Vagina (tissue), 2 donors: ENCODE results near the gene TACC3.

Experiments used
- POLR2A ChIP-seq, 2 donors: fragments of 450-650 bp; IDR thresholded peaks; one replicate each; pipeline ENCODE4 v1.6.1; 2017; ENCODE audit warnings: antibody characterized with exemption in 2 of 2, mild to moderate bottlenecking in 2 of 2, moderate library complexity in 2 of 2
- POLR2AphosphoS5 ChIP-seq, 2 donors: sonication (generic); formaldehyde crosslinking; IDR thresholded peaks; one replicate each; pipeline ENCODE4 v1.9.0; 2017; ENCODE audit warnings: antibody characterized with exemption in 2 of 2, mild to moderate bottlenecking in 2 of 2, low read depth in 1 of 2; ENCODE audit not compliant: insufficient read depth in 1 of 2
- TF ChIP-seq, protein P1 (sequence below), 3 experiments: fragments of 450-650 bp in 2 of 3; fragments of 200-600 bp in 1 of 3; sonication (generic) in 1 of 3; IDR thresholded peaks; one replicate each; pipeline ENCODE4 v1.5.1; 2017 to 2019; ENCODE audit warnings: antibody characterized with exemption in 3 of 3, mild to moderate bottlenecking in 2 of 3, moderate library complexity in 2 of 3

DNA sequence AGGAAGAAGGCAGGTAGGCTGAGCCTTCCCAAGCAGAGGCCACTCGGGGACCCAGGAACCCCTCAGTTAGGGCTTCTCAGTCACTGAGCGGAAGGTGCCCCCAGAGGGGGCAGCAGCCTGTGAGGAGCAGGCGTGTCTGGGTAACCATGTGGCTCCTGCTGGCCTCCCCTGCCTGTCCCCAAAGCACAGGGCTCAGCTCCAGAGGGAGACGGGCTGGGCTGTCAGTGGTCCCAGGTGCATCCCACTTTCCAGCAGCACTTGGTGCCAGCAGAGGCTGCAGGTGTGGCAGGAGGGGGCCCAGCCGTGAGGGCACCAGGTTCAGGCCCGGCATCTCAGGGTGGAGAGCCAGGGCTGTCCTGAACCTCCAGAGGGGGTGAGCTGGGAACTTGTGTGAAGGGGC is 22.7 kb downstream of the TACC3 start:
- TF ChIP-seq POLR2A (IDR thresholded peaks at IDR 0.05) (no peak), POLR2AphosphoS5 (IDR thresholded peaks at IDR 0.05; ENCODE audit: insufficient read depth in 1 of 2, low read depth in 1 of 2) (no peak)
- TF ChIP-seq, protein P1, sequence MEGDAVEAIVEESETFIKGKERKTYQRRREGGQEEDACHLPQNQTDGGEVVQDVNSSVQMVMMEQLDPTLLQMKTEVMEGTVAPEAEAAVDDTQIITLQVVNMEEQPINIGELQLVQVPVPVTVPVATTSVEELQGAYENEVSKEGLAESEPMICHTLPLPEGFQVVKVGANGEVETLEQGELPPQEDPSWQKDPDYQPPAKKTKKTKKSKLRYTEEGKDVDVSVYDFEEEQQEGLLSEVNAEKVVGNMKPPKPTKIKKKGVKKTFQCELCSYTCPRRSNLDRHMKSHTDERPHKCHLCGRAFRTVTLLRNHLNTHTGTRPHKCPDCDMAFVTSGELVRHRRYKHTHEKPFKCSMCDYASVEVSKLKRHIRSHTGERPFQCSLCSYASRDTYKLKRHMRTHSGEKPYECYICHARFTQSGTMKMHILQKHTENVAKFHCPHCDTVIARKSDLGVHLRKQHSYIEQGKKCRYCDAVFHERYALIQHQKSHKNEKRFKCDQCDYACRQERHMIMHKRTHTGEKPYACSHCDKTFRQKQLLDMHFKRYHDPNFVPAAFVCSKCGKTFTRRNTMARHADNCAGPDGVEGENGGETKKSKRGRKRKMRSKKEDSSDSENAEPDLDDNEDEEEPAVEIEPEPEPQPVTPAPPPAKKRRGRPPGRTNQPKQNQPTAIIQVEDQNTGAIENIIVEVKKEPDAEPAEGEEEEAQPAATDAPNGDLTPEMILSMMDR (IDR thresholded peaks at IDR 0.05) = no peak
